Stimulated activated CD4-positive, alpha-beta T cell treated with anti-CD3 and anti-CD28 coated beads, Interleukin-1b, Interleukin-23, amount 100 ng/mL, for 1 hour (primary cell): ENCODE measurements around the gene SORCS1.

Source experiments
- DNase-seq, 2 donors: peaks; one replicate each; pipeline ENCODE4 v3.0.0-alpha.2; 2020; ENCODE audit warnings: low read depth in 2 of 2

SORCS1 gene

GRCh38 chr10:106595281-106595680 is 569.2 kb downstream of the SORCS1 start:
- DNase-seq, result no peak

- no peak for DNase-seq
Measured at GRCh38 chr10:106593876-106594275, 570.6 kb downstream of the SORCS1 start.

- DNase-seq, result no peak
Measured at GRCh38 chr10:106592396-106592795, 572.1 kb downstream of the SORCS1 start.

DNA sequence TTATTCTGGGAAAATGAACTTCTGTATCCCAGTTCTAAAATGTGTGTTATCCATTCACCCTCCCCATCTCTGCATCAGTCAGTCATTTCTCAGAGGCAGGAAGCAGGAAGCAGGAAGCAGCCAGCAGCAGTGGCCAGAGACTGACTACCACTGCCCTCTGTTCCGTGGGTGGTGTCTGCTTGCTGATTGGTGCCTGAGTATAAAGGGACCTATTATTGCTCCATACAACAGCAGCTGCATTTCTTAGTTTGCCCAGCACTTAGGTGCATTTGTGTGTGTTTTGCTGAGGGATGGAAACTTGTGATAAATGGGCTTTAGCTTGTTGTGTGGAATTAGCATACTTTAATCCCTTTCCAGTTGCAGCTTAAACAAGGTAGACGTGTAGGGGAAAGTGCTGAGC is 582.2 kb downstream of the SORCS1 start:
- DNase-seq, result no peak

GRCh38 chr10:106577756-106578155 is 586.8 kb downstream of the SORCS1 start:
- no peak for DNase-seq

GRCh38 chr10:106577266-106577665 is 587.2 kb downstream of the SORCS1 start:
- no peak for DNase-seq

DNA sequence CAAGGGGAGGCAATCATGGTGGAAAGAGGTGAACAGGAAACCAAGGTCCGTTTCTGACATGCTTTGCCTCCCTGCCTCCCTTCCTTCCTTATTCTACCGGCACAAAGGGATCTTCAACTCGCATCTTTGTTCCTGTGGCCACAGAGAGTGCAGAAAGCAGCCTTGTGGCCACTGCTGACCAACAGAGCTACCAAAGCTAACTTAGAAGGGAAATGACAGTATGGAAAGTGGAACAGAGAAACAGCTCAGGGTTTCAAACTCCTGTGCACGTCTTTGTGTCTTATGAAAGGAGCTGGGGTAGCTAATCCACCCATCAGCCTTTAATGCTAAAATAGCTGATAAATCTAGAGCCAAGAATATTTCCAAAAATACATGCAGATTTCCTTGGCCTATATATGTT is 588.0 kb downstream of the SORCS1 start:
- DNase-seq, result no peak

DNA sequence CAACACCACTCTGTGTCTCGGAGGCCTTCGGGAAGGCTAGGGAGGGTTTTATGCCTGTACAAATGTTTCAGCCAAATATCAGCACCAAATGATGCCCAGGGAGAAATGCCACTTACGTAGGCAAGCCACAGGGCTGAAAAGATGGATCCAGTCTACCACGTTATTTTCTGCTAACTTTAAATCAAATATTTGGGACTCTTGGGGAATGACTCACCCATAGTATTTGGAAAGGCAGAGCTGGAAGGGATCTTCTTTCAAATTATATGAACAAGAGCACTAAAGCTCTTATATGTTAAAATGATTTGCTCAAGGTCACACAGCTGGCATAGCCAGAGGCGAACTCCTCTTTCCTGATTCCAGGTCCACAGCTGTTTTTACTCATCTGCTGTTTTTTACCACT is 591.4 kb downstream of the SORCS1 start:
- no peak for DNase-seq

- no peak for DNase-seq
Measured at GRCh38 chr10:106571192-106571946, 593.1 kb downstream of the SORCS1 start.

DNA sequence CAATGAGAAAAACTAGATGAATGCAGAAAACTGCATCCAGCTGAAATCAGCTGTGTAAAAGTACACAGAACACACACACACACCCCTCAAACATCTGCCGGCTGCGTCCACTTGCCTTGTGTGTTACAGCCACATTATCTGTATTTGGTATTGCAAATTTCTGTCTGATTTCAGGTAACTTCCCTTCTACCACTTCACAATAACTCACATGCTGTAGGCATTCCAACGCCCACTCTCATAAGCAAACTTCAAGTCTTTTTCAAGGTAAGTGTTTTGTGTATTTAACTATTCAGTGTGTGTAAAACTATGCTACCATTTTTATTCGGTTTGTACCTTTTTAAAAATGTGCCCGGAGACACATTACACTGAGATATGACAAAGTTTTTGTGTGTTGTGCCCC is 594.2 kb downstream of the SORCS1 start:
- DNase-seq, result no peak

GRCh38 chr10:106567629-106568028 is 596.9 kb downstream of the SORCS1 start:
- no peak for DNase-seq

GRCh38 chr10:106566873-106567272 is 597.6 kb downstream of the SORCS1 start:
- no peak for DNase-seq

- DNase-seq, result no peak
Measured at GRCh38 chr10:106565546-106565945, 599.0 kb downstream of the SORCS1 start.

GRCh38 chr10:106563384-106563783 is 601.1 kb downstream of the SORCS1 start:
- no peak for DNase-seq

DNA sequence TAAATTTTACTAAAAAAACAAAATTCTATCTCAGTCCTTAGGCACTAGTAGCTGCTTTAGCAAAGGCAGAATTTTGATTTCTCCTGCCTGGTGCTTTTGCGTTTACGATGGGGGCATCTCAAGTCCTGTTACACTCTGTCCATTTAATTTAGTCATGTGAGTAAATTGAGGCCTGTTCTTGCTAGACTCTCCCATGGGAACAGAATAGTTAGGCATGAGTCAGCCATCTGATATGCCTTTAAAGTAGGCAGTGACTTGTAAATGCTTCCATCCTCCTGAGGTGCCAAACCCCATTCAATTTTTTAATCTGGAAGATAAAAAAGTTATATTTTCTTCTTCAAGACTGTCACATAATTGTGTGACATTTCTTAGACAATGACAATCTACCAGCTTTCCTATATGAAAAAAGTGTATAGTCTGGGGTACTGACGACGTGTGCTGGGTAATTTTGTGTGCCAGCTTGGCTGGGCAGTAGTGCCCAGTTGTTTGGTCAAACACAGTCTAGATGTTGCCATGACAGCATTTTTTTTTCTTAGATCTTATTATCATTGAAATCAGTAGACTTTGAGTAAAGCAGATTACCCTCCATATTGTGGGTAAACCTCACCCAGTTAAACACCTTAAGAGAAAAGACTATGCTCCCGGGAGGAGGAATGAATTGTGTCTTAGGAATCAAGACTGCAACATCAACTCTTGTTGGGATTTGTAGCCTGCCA is 603.4 kb downstream of the SORCS1 start:
- DNase-seq, result no peak

GRCh38 chr10:106559442-106559841 is 605.1 kb downstream of the SORCS1 start:
- DNase-seq, result no peak

GRCh38 chr10:106557951-106558733 is 606.4 kb downstream of the SORCS1 start:
- no peak for DNase-seq

DNA sequence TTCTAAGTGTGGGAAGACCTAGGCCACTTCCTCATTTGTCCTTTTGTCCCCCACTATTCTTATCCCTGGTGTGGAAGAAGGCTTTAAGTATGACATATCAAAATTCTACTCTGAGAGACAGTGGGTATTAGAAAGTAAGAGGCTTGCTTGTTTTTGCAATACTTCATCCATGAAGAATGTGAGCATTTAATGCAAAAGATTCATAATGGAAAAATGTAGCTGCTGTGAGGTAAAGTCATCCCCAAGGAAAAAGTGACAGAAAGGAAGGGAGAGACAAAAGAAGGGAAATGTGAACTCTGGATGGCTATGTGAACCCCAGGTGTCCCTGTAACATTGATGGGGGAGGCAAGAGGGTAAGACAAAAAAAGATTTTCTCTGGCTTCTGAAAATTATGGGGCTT is 607.5 kb downstream of the SORCS1 start:
- no peak for DNase-seq

DNA sequence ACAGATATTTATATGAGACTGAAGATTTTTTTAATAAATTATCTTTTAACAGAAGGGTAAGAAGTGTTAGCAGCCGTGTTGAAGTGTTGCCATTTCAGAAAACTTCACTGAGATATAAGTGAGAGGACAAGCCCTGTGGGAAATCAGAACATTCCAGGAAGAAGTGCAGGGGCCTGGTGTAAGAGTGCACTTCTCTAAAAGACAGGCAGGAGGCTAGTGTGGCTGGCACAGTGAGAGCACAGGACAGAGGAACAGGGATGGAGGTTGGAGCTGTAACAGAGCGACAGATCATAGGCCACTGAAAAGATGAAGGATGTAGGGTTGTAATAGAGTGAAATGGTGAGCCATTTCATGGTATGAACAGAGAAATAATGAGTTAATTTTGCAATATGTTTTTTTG is 608.9 kb downstream of the SORCS1 start:
- no peak for DNase-seq

DNA sequence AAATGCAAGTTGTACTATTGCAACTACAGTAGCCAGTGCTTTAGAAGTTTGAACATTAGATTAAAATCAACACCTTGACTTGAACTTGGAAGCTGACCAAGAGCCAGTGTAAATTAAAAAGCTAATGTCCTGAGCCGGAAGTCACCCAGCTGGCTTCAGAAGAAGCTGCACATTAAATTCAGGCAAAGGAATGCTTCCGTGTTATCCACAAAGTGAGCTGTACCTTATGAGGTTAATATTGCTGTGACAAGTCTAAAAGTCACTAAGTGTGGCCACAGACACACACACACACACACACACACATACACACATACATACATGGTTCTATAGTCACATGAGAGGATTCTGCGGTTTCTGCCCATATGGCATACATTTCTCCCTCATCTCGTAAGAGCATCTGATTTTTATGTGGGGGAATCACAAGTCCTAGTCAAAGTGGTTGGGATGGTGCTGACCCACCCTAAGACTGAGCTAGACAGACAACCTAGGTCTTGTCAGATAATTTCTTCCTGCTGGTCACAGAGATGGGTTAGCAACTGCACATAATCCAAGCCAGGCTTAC is 612.9 kb downstream of the SORCS1 start:
- no peak for DNase-seq

GRCh38 chr10:106548832-106549231 is 615.7 kb downstream of the SORCS1 start:
- DNase-seq, result no peak

- no peak for DNase-seq
Measured at GRCh38 chr10:106547047-106547635, 617.4 kb downstream of the SORCS1 start.
